Osteoblast (primary cell): ENCODE measurements around the gene BARHL1. TPM values are rescaled to one million over a fixed set of nuclear protein-coding genes. Genes with fewer than 3 reads are reported as not detected.
A peak's percentile ranks its signal among the peaks of the same experiment; 100 is the strongest.

ENCODE experiments used
- DNase-seq: peaks from one replicate; pipeline ENCODE4 v3.0.0; 2011; ENCODE audit warnings: low spot score, mixed read lengths; ENCODE audit not compliant: insufficient read length; ENCODE audit errors: missing footprints
- H2AFZ ChIP-seq: 2 replicates; pipeline ENCODE4 v1.6.0; 2011; ENCODE audit warnings: mild to moderate bottlenecking, low read length
- H3K27ac ChIP-seq: 2 replicates; pipeline ENCODE4 v1.5.1; 2011; ENCODE audit warnings: mild to moderate bottlenecking, low read depth, low read length, moderate library complexity
- H3K27me3 ChIP-seq: 2 replicates; pipeline ENCODE4 v1.6.0; 2012; ENCODE audit warnings: mild to moderate bottlenecking, control low read depth, inconsistent platforms, low read length, moderate library complexity; ENCODE audit not compliant: insufficient read depth
- H3K36me3 ChIP-seq: 2 replicates; pipeline ENCODE4 v1.5.1; 2011; ENCODE audit warnings: mild to moderate bottlenecking, low read length, control low read depth, moderate library complexity; ENCODE audit not compliant: insufficient read depth
- H3K4me1 ChIP-seq: 2 replicates; pipeline ENCODE4 v1.5.1; 2011; ENCODE audit warnings: mild to moderate bottlenecking, low read length, control low read depth, moderate library complexity; ENCODE audit not compliant: insufficient read depth
- H3K4me2 ChIP-seq: 2 replicates; pipeline ENCODE4 v1.6.0; 2011; ENCODE audit warnings: mild to moderate bottlenecking, low read length; ENCODE audit not compliant: insufficient read depth
- H3K4me3 ChIP-seq: fragments of 200-600 bp; sonication (generic); 3 replicates; pipeline ENCODE4 v1.5.1; 2012; ENCODE audit warnings: mild to moderate bottlenecking, low read length, inconsistent platforms; ENCODE audit not compliant: insufficient read depth
- H3K79me2 ChIP-seq: 2 replicates; pipeline ENCODE4 v1.6.0; 2012; ENCODE audit warnings: mild to moderate bottlenecking, low read length, control low read depth, inconsistent platforms; ENCODE audit not compliant: insufficient read depth
- H3K9me3 ChIP-seq: 2 replicates; pipeline ENCODE4 v1.5.1; 2011; ENCODE audit warnings: low read depth, low read length, control low read depth
- H4K20me1 ChIP-seq: 2 replicates; pipeline ENCODE4 v1.6.0; 2012; ENCODE audit warnings: mild to moderate bottlenecking, low read length, control low read depth; ENCODE audit not compliant: insufficient read depth
- CTCF ChIP-seq: IDR thresholded peaks from 2 replicates; pipeline ENCODE4 v1.5.1; 2011; ENCODE audit warnings: mild to moderate bottlenecking, low read depth, low read length, moderate library complexity; ENCODE audit errors: extremely low read depth
- total RNA-seq: library from RNA; depleted of rRNA; stranded (reverse); fragments of >200 nt; gene quantifications from 2 replicates; pipeline ENCODE4 v1.2.3, GENCODE V29; 2012

The BARHL1 gene
- total RNA-seq, 1 donor: not detected

GRCh38 chr9:132596200-132596599 lies 13.8 kb downstream of the BARHL1 start:
- Histone ChIP-seq H3K9me3 (no peaks in the 10 kb centered on the region), H3K79me2 (no peaks in the 10 kb centered on the region), H2AFZ (no peak overlapping the region), H3K27ac (no peak overlapping the region), H3K36me3 (peaks cover 23% of the 10 kb centered on the region), H3K27me3 (peaks cover 11% of the 10 kb centered on the region), H3K4me2 (no peak overlapping the region), H3K4me3 (no peak overlapping the region), H3K4me1 (no peaks in the 10 kb centered on the region), H4K20me1 (peaks cover 49% of the 10 kb centered on the region)
- DNase-seq: peak; percentile 26
- no peak for TF ChIP-seq CTCF

GRCh38 chr9:132597073-132597775 lies 14.8 kb downstream of the BARHL1 start:
- no peaks in the 10 kb centered on the region for H3K79me2 ChIP-seq
- H3K27ac ChIP-seq: no peak overlapping the region
- H3K4me3 ChIP-seq: no peak overlapping the region
- no peaks in the 10 kb centered on the region for H3K4me1 ChIP-seq
- H3K4me2 ChIP-seq: no peak overlapping the region
- no peaks in the 10 kb centered on the region for H3K9me3 ChIP-seq
- H4K20me1 ChIP-seq: peaks cover 44% of the 10 kb centered on the region
- no peak for TF ChIP-seq CTCF
- H3K27me3 ChIP-seq: peaks cover under 1% of the 10 kb centered on the region
- H3K36me3 ChIP-seq: peaks cover 27% of the 10 kb centered on the region
- no peak overlapping the region for H2AFZ ChIP-seq
- peak; percentile 76 for DNase-seq

- no peak for TF ChIP-seq CTCF
These were observed 18.0 kb downstream of the BARHL1 start for GRCh38 chr9:132600326-132600984.

GRCh38 chr9:132602207-132602606 lies 19.8 kb downstream of the BARHL1 start:
- Histone ChIP-seq H4K20me1 (peaks cover 26% of the 10 kb centered on the region), H3K4me3 (no peak overlapping the region), H3K9me3 (no peaks in the 10 kb centered on the region), H3K4me2 (no peak overlapping the region), H3K27me3 (no peaks in the 10 kb centered on the region), H3K4me1 (no peaks in the 10 kb centered on the region), H3K79me2 (no peaks in the 10 kb centered on the region), H2AFZ (no peak overlapping the region), H3K36me3 (peaks cover 25% of the 10 kb centered on the region), H3K27ac (no peak overlapping the region)
- DNase-seq: no peak
- no peak for TF ChIP-seq CTCF

More at GRCh38 chr9:132600326-132600984, 18.0 kb downstream of the BARHL1 start:
- no peaks in the 10 kb centered on the region for H3K79me2 ChIP-seq
- H3K27me3 ChIP-seq: no peaks in the 10 kb centered on the region
- no peak overlapping the region for H3K4me2 ChIP-seq
- H4K20me1 ChIP-seq: peaks cover 39% of the 10 kb centered on the region
- no peak overlapping the region for H3K4me3 ChIP-seq
- no peak overlapping the region for H2AFZ ChIP-seq
- no peaks in the 10 kb centered on the region for H3K4me1 ChIP-seq
- peak; percentile 35 for DNase-seq
- H3K27ac ChIP-seq: no peak overlapping the region
- peaks cover 23% of the 10 kb centered on the region for H3K36me3 ChIP-seq
- no peaks in the 10 kb centered on the region for H3K9me3 ChIP-seq
